Neural cell (in vitro differentiated cells): Measurements from ENCODE around the gene SOX12.

Experiments used
- CTCF ChIP-seq: fragments of 450-650 bp; IDR thresholded peaks from 2 replicates; pipeline ENCODE4 v1.5.1; 2014; ENCODE audit warnings: antibody characterized with exemption, mild to moderate bottlenecking, moderate library complexity; ENCODE audit not compliant: poor library complexity, severe bottlenecking
- EP300 ChIP-seq: fragments of 450-650 bp; conservative IDR thresholded peaks from 2 replicates; pipeline ENCODE4 v1.6.1; 2014; ENCODE audit warnings: antibody characterized with exemption, mild to moderate bottlenecking, moderate library complexity; ENCODE audit not compliant: poor library complexity, severe bottlenecking
- POLR2AphosphoS5 ChIP-seq: IDR thresholded peaks from 2 replicates; pipeline ENCODE4 v1.6.1; 2012
- RAD21 ChIP-seq: fragments of 450-650 bp; conservative IDR thresholded peaks from 2 replicates; pipeline ENCODE4 v1.6.1; 2014; ENCODE audit warnings: antibody characterized with exemption, mild to moderate bottlenecking, moderate library complexity
- TAF1 ChIP-seq: IDR thresholded peaks from 2 replicates; pipeline ENCODE4 v1.6.1; 2012; ENCODE audit warnings: low read depth

GRCh38 chr20:334578-334977 lies 9.2 kb downstream of the SOX12 start:
- TF ChIP-seq CTCF (no peak), TAF1 (no peak), RAD21 (no peak), POLR2AphosphoS5 (no peak), EP300 (no peak)
